BJ (cell line): ENCODE data around the gene CUBN. TPM values are rescaled to one million over a fixed set of nuclear protein-coding genes. Genes with fewer than 3 reads are reported as not detected.

Experiments
- CTCF ChIA-PET: fragments of 350-600 bp; formaldehyde crosslinking; extraction: SDS; loops from one replicate; lab custom pipeline; 2021; ENCODE audit warnings: antibody characterized with exemption, inconsistent platforms; lab: Yijun Ruan, JAX
- POLR2A ChIA-PET: fragments of 300-600 bp; sonication (Branson Sonifier 250); formaldehyde crosslinking; extraction: SDS; loops from one replicate; lab custom pipeline; 2021; ENCODE audit warnings: antibody characterized with exemption; lab: Charles Lee
- DNase-seq: peaks from one replicate; pipeline ENCODE4 v3.0.0-alpha.2; 2011; ENCODE audit warnings: low read depth
- H3K27me3 ChIP-seq: 2 replicates; pipeline ENCODE4 v1.6.0; 2011; ENCODE audit warnings: low read length; ENCODE audit not compliant: control insufficient read depth, insufficient read depth
- H3K36me3 ChIP-seq: 2 replicates; pipeline ENCODE4 v1.5.1; 2011; ENCODE audit warnings: low read length; ENCODE audit not compliant: control insufficient read depth, insufficient read depth
- H3K4me3 ChIP-seq: 2 replicates; pipeline ENCODE4 v1.5.1; 2011; ENCODE audit warnings: low read depth, mild to moderate bottlenecking, control low read depth, low read length
- CTCF ChIP-seq: IDR thresholded peaks from 2 replicates; pipeline ENCODE4 v1.5.1; 2011; ENCODE audit warnings: low read depth, mild to moderate bottlenecking, control low read depth, inconsistent platforms, low read length, moderate library complexity; ENCODE audit not compliant: insufficient read depth
- polyA plus RNA-seq: library from polyadenylated mRNA; depleted of rRNA; stranded (reverse); fragments of >200 nt; gene quantifications from 2 replicates; pipeline ENCODE4 v1.2.3, GENCODE V29; 2011

The CUBN gene
- polyA plus RNA-seq, 1 experiment = 0.39 TPM

- no peaks in the 10 kb centered on the region for H3K27me3 ChIP-seq
- no peak for TF ChIP-seq CTCF
- CTCF ChIA-PET = interaction anchor here (0.9 to 1.6 kb wide), 2 partner anchors 9 to 610 kb away, joined by 3 to 7 read pairs; no protein-coding TSS in a partner anchor
Observed at GRCh38 chr10:16819436-16819835, 310.2 kb downstream of the CUBN start.

GRCh38 chr10:16819026-16819425 lies 310.6 kb downstream of the CUBN start:
- POLR2A ChIA-PET = no interaction called here

More at GRCh38 chr10:16819436-16819835, 310.2 kb downstream of the CUBN start:
- Histone ChIP-seq H3K4me3 (no peak overlapping the region), H3K36me3 (no peaks in the 10 kb centered on the region)
- no peak for DNase-seq
- POLR2A ChIA-PET = no interaction called here

GRCh38 chr10:16817125-16818019 lies 312.2 kb downstream of the CUBN start, which contains the start of gene RSU1:
Gene RSU1 (minus strand): TSS chr10:16817424. CDS start chr10:16817081, 343 bp downstream.
- peak within 1 kb of the TSS; percentile 67 for H3K4me3 ChIP-seq
- POLR2A ChIA-PET = interaction anchor here (0.5 to 1.0 kb wide), 4 partner anchors 16 to 779 kb away, joined by 3 to 5 read pairs (median 4); no protein-coding TSS in a partner anchor
- no peak for TF ChIP-seq CTCF
- peak; percentile 99 for DNase-seq
- CTCF ChIA-PET = interaction anchor here (0.6 to 1.2 kb wide), 4 partner anchors 10 to 919 kb away, joined by 3 to 6 read pairs (median 5); no protein-coding TSS in a partner anchor
- H3K27me3 ChIP-seq = no peaks in the 10 kb centered on the region
- no peaks in the 10 kb centered on the region for H3K36me3 ChIP-seq

More at GRCh38 chr10:16819026-16819425, 310.6 kb downstream of the CUBN start:
- CTCF ChIA-PET = interaction anchor here (1.6 kb wide), 1 partner anchor 10 kb away, joined by 7 read pairs; no protein-coding TSS in a partner anchor
- no peak for DNase-seq
- Histone ChIP-seq H3K27me3 (no peaks in the 10 kb centered on the region), H3K4me3 (no peak overlapping the region), H3K36me3 (no peaks in the 10 kb centered on the region)
- no peak for TF ChIP-seq CTCF

GRCh38 chr10:16816830-16817124 lies 312.8 kb downstream of the CUBN start:
- no peak for DNase-seq
- Histone ChIP-seq H3K4me3 (peak overlapping the region; percentile 67), H3K27me3 (no peaks in the 10 kb centered on the region), H3K36me3 (no peaks in the 10 kb centered on the region)
- ChIA-PET CTCF (interaction anchor here (1.0 to 1.5 kb wide), 3 partner anchors 11 to 926 kb away, joined by 3 to 6 read pairs (median 4); no protein-coding TSS in a partner anchor), POLR2A (interaction anchor here (1.0 kb wide), 1 partner anchor 260 kb away, joined by 3 read pairs; no protein-coding TSS in a partner anchor)
- TF ChIP-seq CTCF = no peak

- H3K36me3 ChIP-seq = no peaks in the 10 kb centered on the region
- DNase-seq = no peak
- H3K27me3 ChIP-seq = no peaks in the 10 kb centered on the region
- TF ChIP-seq CTCF = no peak
- H3K4me3 ChIP-seq = peak overlapping the region; percentile 67
- ChIA-PET CTCF (interaction anchor here (1.0 to 1.5 kb wide), 2 partner anchors 23 to 926 kb away, joined by 3 to 4 read pairs; no protein-coding TSS in a partner anchor), POLR2A (no interaction called here)
Observed at GRCh38 chr10:16816171-16816570, 313.4 kb downstream of the CUBN start.
